HCT116 (cell line): ENCODE results near the gene TBC1D23. TPM values are rescaled to one million over a fixed set of nuclear protein-coding genes. Genes with fewer than 3 reads are reported as not detected.

Experiments used
- ATAC-seq: fragments of 200-7000 bp; cut with Tn5 transposase; 2 replicates; pipeline ENCODE4 v1.9.1; 2020; ENCODE audit warnings: mild to moderate bottlenecking, moderate library complexity
- BruUV-seq: library from RNA; stranded (reverse); fragments of 400-500 nt; replicated peaks from 2 replicates; lab custom pipeline; 2021; lab: Mats Ljungman, UMichigan
- CTCF ChIA-PET: fragments of 300-600 bp; sonication (Branson Sonifier 250); formaldehyde crosslinking; loops from one replicate; lab custom pipeline; 2021; ENCODE audit warnings: antibody characterized with exemption; lab: Charles Lee
- POLR2A ChIA-PET: fragments of 300-600, 350-600 bp; sonication (Branson Sonifier 250); formaldehyde crosslinking; loops from one replicate; lab custom pipeline; 2021; ENCODE audit warnings: antibody characterized with exemption; lab: Charles Lee
- RAD21 ChIA-PET, 2 experiments: fragments of 300-600 bp; sonication (Branson Sonifier 250); formaldehyde crosslinking; loops; one replicate each; lab custom pipeline; 2023; ENCODE audit warnings: low total read pairs in 2 of 2; ENCODE audit not compliant: uncharacterized antibody in 2 of 2, unreplicated experiment in 2 of 2, low non-redundant PET in 1 of 2; lab: Charles Lee
- DNase-seq: peaks from one replicate; pipeline ENCODE4 v3.0.0-alpha.2; 2010; ENCODE audit warnings: low read depth, low spot score
- H2AFZ ChIP-seq: fragments of 200-600 bp; shearing (Covaris generic), sonication (generic); 2 replicates; pipeline ENCODE4 v1.6.1; 2017; ENCODE audit warnings: low read depth, mixed run types, mixed read lengths, antibody characterized with exemption, low read length; ENCODE audit not compliant: poor library complexity, severe bottlenecking
- H3K27ac ChIP-seq: 2 replicates; pipeline ENCODE4 v1.5.1; 2012; ENCODE audit warnings: low read depth, low read length
- H3K27me3 ChIP-seq: fragments of 200-600 bp; sonication (generic); 2 replicates; pipeline ENCODE4 v1.6.1; 2016; ENCODE audit warnings: mixed run types, low read length, mixed read lengths; ENCODE audit not compliant: insufficient read depth
- H3K36me3 ChIP-seq, 2 experiments: fragments of 200-500 bp in 1 of 2; fragments of 200-600 bp in 1 of 2; sonication (Bioruptor generic) in 1 of 2; sonication (generic) in 1 of 2; 2 replicates each; pipeline versions ENCODE4 v1.5.1 to v1.6.1; 2014 to 2016; ENCODE audit warnings: low read length in 2 of 2, inconsistent platforms in 1 of 2, mixed read lengths in 1 of 2, mixed run types in 1 of 2; ENCODE audit not compliant: insufficient read depth in 2 of 2, control insufficient read depth in 1 of 2
- H3K4me1 ChIP-seq, 2 experiments: fragments of 200-600 bp in 1 of 2; sonication (generic) in 1 of 2; 2 replicates each; pipeline versions ENCODE4 v1.5.1 to v1.6.1; 2012 to 2017; ENCODE audit warnings: low read length in 2 of 2, inconsistent platforms in 1 of 2, mild to moderate bottlenecking in 1 of 2, mixed read lengths in 1 of 2, mixed run types in 1 of 2, moderate library complexity in 1 of 2; ENCODE audit not compliant: insufficient read depth in 2 of 2, control insufficient read depth in 1 of 2
- H3K4me2 ChIP-seq: fragments of 200-600 bp; sonication (generic); 2 replicates; pipeline ENCODE4 v1.6.1; 2017; ENCODE audit warnings: mixed run types, low read length, mixed read lengths
- H3K4me3 ChIP-seq, 2 experiments: fragments of 200-600 bp in 1 of 2; sonication (generic) in 1 of 2; replicated peaks in 1 of 2; 2 replicates each; pipeline ENCODE4 v1.5.1; 2011 to 2016; ENCODE audit warnings: low read length in 2 of 2, control low read depth in 1 of 2, low read depth in 1 of 2, mild to moderate bottlenecking in 1 of 2, mixed read lengths in 1 of 2, mixed run types in 1 of 2
- H3K79me2 ChIP-seq: fragments of 200-600 bp; sonication (generic); 2 replicates; pipeline ENCODE4 v1.6.1; 2017; ENCODE audit warnings: mild to moderate bottlenecking, mixed run types, low read length, moderate library complexity, mixed read lengths; ENCODE audit not compliant: insufficient read depth
- H3K9ac ChIP-seq: fragments of 200-600 bp; sonication (generic); 2 replicates; pipeline ENCODE4 v1.6.1; 2016; ENCODE audit warnings: low read length, mixed read lengths
- H3K9me2 ChIP-seq: fragments of 200-600 bp; sonication (generic), shearing (Covaris generic); 2 replicates; pipeline ENCODE4 v1.6.1; 2017; ENCODE audit warnings: mixed run types, mild to moderate bottlenecking, moderate library complexity; ENCODE audit not compliant: insufficient read depth
- H3K9me3 ChIP-seq, 2 experiments: fragments of 200-500 bp in 1 of 2; fragments of 200-600 bp in 1 of 2; sonication (Bioruptor generic) in 1 of 2; sonication (generic) in 1 of 2; 2 replicates each; pipeline ENCODE4 v1.6.1; 2014 to 2017; ENCODE audit warnings: low read length in 2 of 2, mixed read lengths in 2 of 2, inconsistent platforms in 1 of 2, low read depth in 1 of 2, mild to moderate bottlenecking in 1 of 2, mixed run types in 1 of 2, moderate library complexity in 1 of 2; ENCODE audit not compliant: control insufficient read depth in 1 of 2, insufficient read depth in 1 of 2
- H4K20me1 ChIP-seq: fragments of 200-600 bp; sonication (generic), shearing (Covaris generic); 2 replicates; pipeline ENCODE4 v1.6.1; 2017; ENCODE audit warnings: mixed run types, mild to moderate bottlenecking, moderate library complexity; ENCODE audit not compliant: insufficient read depth
- ATF3 ChIP-seq: IDR thresholded peaks from 2 replicates; pipeline ENCODE4 v1.6.1; 2012
- CBX3 ChIP-seq: IDR thresholded peaks from 2 replicates; pipeline ENCODE4 v1.6.1; 2012; ENCODE audit warnings: low read depth
- CEBPB ChIP-seq: IDR thresholded peaks from 2 replicates; pipeline ENCODE4 v1.6.1; 2012; ENCODE audit warnings: low read depth
- CTCF ChIP-seq, 3 experiments: fragments of 200-600 bp in 1 of 3; sonication (generic) in 1 of 3; IDR thresholded peaks in 2 of 3; conservative IDR thresholded peaks in 1 of 3; 2 replicates each; pipeline ENCODE4 v1.5.1; 2012 to 2017; ENCODE audit warnings: low read depth in 2 of 3, low read length in 2 of 3, antibody characterized with exemption in 1 of 3, borderline replicate concordance in 1 of 3, control low read depth in 1 of 3, mild to moderate bottlenecking in 1 of 3, mixed read lengths in 1 of 3, mixed run types in 1 of 3, moderate library complexity in 1 of 3; ENCODE audit not compliant: insufficient read depth in 1 of 3
- EGR1 ChIP-seq: IDR thresholded peaks from 2 replicates; pipeline ENCODE4 v1.6.1; 2012; ENCODE audit warnings: low read depth
- ELF1 ChIP-seq: IDR thresholded peaks from 2 replicates; pipeline ENCODE4 v1.6.1; 2012; ENCODE audit warnings: low read depth, borderline replicate concordance
- EZH2phosphoT487 ChIP-seq: fragments of 200-600 bp; IDR thresholded peaks from 2 replicates; pipeline ENCODE4 v1.6.1; 2018; ENCODE audit warnings: antibody characterized with exemption, borderline replicate concordance
- JUND ChIP-seq: IDR thresholded peaks from 2 replicates; pipeline ENCODE4 v1.6.1; 2012
- MAX ChIP-seq: IDR thresholded peaks from 2 replicates; pipeline ENCODE4 v1.6.1; 2012
- POLR2A ChIP-seq: IDR thresholded peaks from 2 replicates; pipeline ENCODE4 v1.7.0; 2011; ENCODE audit warnings: borderline replicate concordance; ENCODE audit not compliant: insufficient read depth, insufficient read length; ENCODE audit errors: extremely low read depth
- POLR2AphosphoS5 ChIP-seq: IDR thresholded peaks from 2 replicates; pipeline ENCODE4 v1.6.1; 2011; ENCODE audit warnings: mild to moderate bottlenecking, low read depth, low read length, moderate library complexity
- RAD21 ChIP-seq: IDR thresholded peaks from 2 replicates; pipeline ENCODE4 v1.6.1; 2012; ENCODE audit warnings: low read depth, mild to moderate bottlenecking
- REST ChIP-seq: IDR thresholded peaks from 2 replicates; pipeline ENCODE4 v1.6.1; 2012; ENCODE audit warnings: low read depth
- SIN3A ChIP-seq: IDR thresholded peaks from 2 replicates; pipeline ENCODE4 v1.6.1; 2012; ENCODE audit warnings: low read depth
- SP1 ChIP-seq: IDR thresholded peaks from 2 replicates; pipeline ENCODE4 v1.6.1; 2012; ENCODE audit warnings: low read depth
- TCF7L2 ChIP-seq: IDR thresholded peaks from 2 replicates; pipeline ENCODE4 v1.7.0; 2011; ENCODE audit warnings: borderline replicate concordance, inconsistent platforms; ENCODE audit not compliant: insufficient read depth, insufficient read length; ENCODE audit errors: extremely low read depth
- ZNF274 ChIP-seq: fragments of 200-500 bp; sonication (Bioruptor generic); IDR thresholded peaks from 2 replicates; pipeline ENCODE4 v1.6.1; 2014; ENCODE audit warnings: mild to moderate bottlenecking, low read depth, low read length, inconsistent platforms
- intact Hi-C: fragments of 100-400 bp; cut with micrococcal nuclease; formaldehyde crosslinking; loops from 2 replicates; pipeline ENCODE4 v1.10.0; 2022
- total RNA-seq: library from RNA; stranded (reverse); gene quantifications from one replicate; pipeline ENCODE4 v1.2.1, GENCODE V29; 2021; ENCODE audit not compliant: unreplicated experiment

Gene TBC1D23
- total RNA-seq, 1 experiment from 2014 or later, result 21.9 TPM

GRCh38 chr3:100330651-100331050 is 69.9 kb downstream of the TBC1D23 start:
- ATAC-seq (no peak), DNase-seq (no peak)
- Histone ChIP-seq H3K9me3 (no peaks in the 10 kb centered on the region), H3K27ac (no peak overlapping the region), H3K4me3 (no peak overlapping the region), H3K27me3 (no peaks in the 10 kb centered on the region), H2AFZ (no peak overlapping the region), H3K9me2 (no peaks in the 10 kb centered on the region), H3K79me2 (peaks cover 7% of the 10 kb centered on the region; the same call in 1 of the 2 replicates), H4K20me1 (no peaks in the 10 kb centered on the region), H3K4me2 (no peak overlapping the region), H3K36me3 (no peaks in the 10 kb centered on the region)
- BruUV-seq, result no TSS peak
- ChIA-PET CTCF (no interaction called here), RAD21 (no interaction called here)
- intact Hi-C loops, result loop anchor here (10.0 kb wide), 1 partner anchor 56 kb away; no protein-coding TSS in a partner anchor
- TF ChIP-seq REST, result no peak
- no peak for TF ChIP-seq JUND
- no peak for TF ChIP-seq EZH2phosphoT487
- TF ChIP-seq POLR2AphosphoS5, result no peak
- TF ChIP-seq MAX, result no peak
- no peak for TF ChIP-seq CTCF (IDR thresholded peaks at IDR 0.05 in 2 of 3, conservative IDR thresholded peaks at IDR 0.05 in 1 of 3; ENCODE audit: borderline replicate concordance in 1 of 3, insufficient read depth in 1 of 3, low read depth in 2 of 3, low read length in 2 of 3)
- no peak for TF ChIP-seq CEBPB
- TF ChIP-seq ATF3, result no peak
- no peak for TF ChIP-seq RAD21
- TF ChIP-seq SP1, result no peak
- TF ChIP-seq EGR1, result no peak
- TF ChIP-seq SIN3A, result no peak
- TF ChIP-seq TCF7L2, result no peak
- TF ChIP-seq POLR2A, result no peak
- TF ChIP-seq CBX3, result no peak
- TF ChIP-seq ELF1, result no peak
- no peak for TF ChIP-seq ZNF274
- TF ChIP-seq, all 23 proteins: peak for 0
- H3K9ac ChIP-seq, result no peak overlapping the region
- POLR2A ChIA-PET, result no interaction called here
- peaks cover 6 to 13% of the 10 kb centered on the region in 2 experiments for H3K4me1 ChIP-seq
